GM21390 (cell line): Measurements from ENCODE around the gene PCDHB16.
"Not testable (repeated sequence)": the region's sequence is repeated elsewhere in the genome, so short reads cannot be mapped to it uniquely, and the experiment has no call there.

Experiments used
- ATAC-seq: cut with Tn5 transposase; IDR thresholded peaks from one replicate; pipeline ENCODE4 v1.9.1; 2021; ENCODE audit not compliant: unreplicated experiment

The PCDHB16 gene

GRCh38 chr5:141224844-141225243 lies 42.7 kb downstream of the PCDHB16 start:
- not testable (repeated sequence) for ATAC-seq

- not testable (repeated sequence) for ATAC-seq
Observed at GRCh38 chr5:141225421-141225820, 43.2 kb downstream of the PCDHB16 start.

GRCh38 chr5:141234109-141234667 lies 52.0 kb downstream of the PCDHB16 start:
- no peak for ATAC-seq
